Neural progenitor cell (in vitro differentiated cells): Measurements from ENCODE around the gene CRY2. TPM values are rescaled to one million over a fixed set of nuclear protein-coding genes. Genes with fewer than 3 reads are reported as not detected.

Source experiments
- DNase-seq: peaks from one replicate; pipeline ENCODE4 v3.0.0-alpha.2; 2016; ENCODE audit warnings: low spot score
- H2AFZ ChIP-seq: fragments of 200-600 bp; sonication (generic); replicated peaks from 2 replicates; pipeline ENCODE4 v1.6.1; 2016; ENCODE audit warnings: antibody characterized with exemption
- H3F3A ChIP-seq: fragments of 200-600 bp; sonication (generic); 2 replicates; pipeline ENCODE4 v1.6.1; 2016; ENCODE audit warnings: antibody characterized with exemption, low read depth
- H3K27ac ChIP-seq: fragments of 200-600 bp; sonication (generic); 2 replicates; pipeline ENCODE4 v1.5.1; 2016; ENCODE audit warnings: mild to moderate bottlenecking
- H3K27me3 ChIP-seq: fragments of 200-600 bp; sonication (generic); 2 replicates; pipeline ENCODE4 v1.6.1; 2016; ENCODE audit warnings: mild to moderate bottlenecking, moderate library complexity
- H3K36me3 ChIP-seq: fragments of 200-600 bp; sonication (generic); 2 replicates; pipeline ENCODE4 v1.5.1; 2016
- H3K4me1 ChIP-seq: fragments of 200-600 bp; sonication (generic); 2 replicates; pipeline ENCODE4 v1.6.1; 2016; ENCODE audit warnings: mixed run types
- H3K4me2 ChIP-seq: fragments of 200-600 bp; sonication (generic); 2 replicates; pipeline ENCODE4 v1.6.1; 2016
- H3K4me3 ChIP-seq: fragments of 200-600 bp; sonication (generic); 2 replicates; pipeline ENCODE4 v1.5.1; 2016
- H3K79me2 ChIP-seq: fragments of 200-600 bp; sonication (generic); 2 replicates; pipeline ENCODE4 v1.6.1; 2016; ENCODE audit warnings: low read depth
- H3K9ac ChIP-seq: fragments of 200-600 bp; sonication (generic); 2 replicates; pipeline ENCODE4 v1.6.1; 2016
- H3K9me3 ChIP-seq: fragments of 200-600 bp; sonication (generic); 2 replicates; pipeline ENCODE4 v1.5.1; 2016; ENCODE audit warnings: low read depth
- H4K20me1 ChIP-seq: fragments of 200-600 bp; sonication (generic); 2 replicates; pipeline ENCODE4 v1.6.1; 2016; ENCODE audit warnings: low read depth
- H3K27ac Mint-ChIP-seq: 3 replicates; pipeline ENCODE4 v1.8.0; 2021; ENCODE audit warnings: mixed read lengths
- H3K27me3 Mint-ChIP-seq: 2 replicates; pipeline ENCODE4 v1.8.0; 2022; ENCODE audit warnings: low read depth, mild to moderate bottlenecking, inconsistent platforms, moderate library complexity, mixed read lengths; ENCODE audit not compliant: insufficient read depth
- H3K36me3 Mint-ChIP-seq: 3 replicates; pipeline ENCODE4 v1.8.0; 2021; ENCODE audit warnings: mixed read lengths
- H3K4me1 Mint-ChIP-seq: 3 replicates; pipeline ENCODE4 v1.8.0; 2021; ENCODE audit warnings: mixed read lengths
- H3K4me3 Mint-ChIP-seq: 3 replicates; pipeline ENCODE4 v1.8.0; 2021; ENCODE audit warnings: mild to moderate bottlenecking, moderate library complexity, mixed read lengths
- H3K9me3 Mint-ChIP-seq: 3 replicates; pipeline ENCODE4 v1.8.0; 2020; ENCODE audit warnings: mixed read lengths
- EZH2 ChIP-seq: fragments of 200-600 bp; sonication (generic); IDR thresholded peaks from 2 replicates; pipeline ENCODE4 v1.6.1; 2017; ENCODE audit warnings: antibody characterized with exemption, mild to moderate bottlenecking, moderate library complexity
- EZH2phosphoT487 ChIP-seq: fragments of 200-600 bp; sonication (generic); IDR thresholded peaks from 2 replicates; pipeline ENCODE4 v1.6.1; 2017; ENCODE audit warnings: antibody characterized with exemption
- total RNA-seq: library from RNA; depleted of rRNA; stranded (reverse); fragments of >200 nt; gene quantifications from 2 replicates; pipeline ENCODE4 v1.2.3, GENCODE V29; 2015; ENCODE audit warnings: low replicate concordance
- TF ChIP-seq, protein P1 (sequence below): fragments of 200-600 bp; sonication (generic); IDR thresholded peaks from 2 replicates; pipeline ENCODE4 v1.5.1; 2017; ENCODE audit warnings: antibody characterized with exemption, mild to moderate bottlenecking

Gene CRY2
- total RNA-seq, 1 donor from 2014 or later: 15.8 TPM

DNA sequence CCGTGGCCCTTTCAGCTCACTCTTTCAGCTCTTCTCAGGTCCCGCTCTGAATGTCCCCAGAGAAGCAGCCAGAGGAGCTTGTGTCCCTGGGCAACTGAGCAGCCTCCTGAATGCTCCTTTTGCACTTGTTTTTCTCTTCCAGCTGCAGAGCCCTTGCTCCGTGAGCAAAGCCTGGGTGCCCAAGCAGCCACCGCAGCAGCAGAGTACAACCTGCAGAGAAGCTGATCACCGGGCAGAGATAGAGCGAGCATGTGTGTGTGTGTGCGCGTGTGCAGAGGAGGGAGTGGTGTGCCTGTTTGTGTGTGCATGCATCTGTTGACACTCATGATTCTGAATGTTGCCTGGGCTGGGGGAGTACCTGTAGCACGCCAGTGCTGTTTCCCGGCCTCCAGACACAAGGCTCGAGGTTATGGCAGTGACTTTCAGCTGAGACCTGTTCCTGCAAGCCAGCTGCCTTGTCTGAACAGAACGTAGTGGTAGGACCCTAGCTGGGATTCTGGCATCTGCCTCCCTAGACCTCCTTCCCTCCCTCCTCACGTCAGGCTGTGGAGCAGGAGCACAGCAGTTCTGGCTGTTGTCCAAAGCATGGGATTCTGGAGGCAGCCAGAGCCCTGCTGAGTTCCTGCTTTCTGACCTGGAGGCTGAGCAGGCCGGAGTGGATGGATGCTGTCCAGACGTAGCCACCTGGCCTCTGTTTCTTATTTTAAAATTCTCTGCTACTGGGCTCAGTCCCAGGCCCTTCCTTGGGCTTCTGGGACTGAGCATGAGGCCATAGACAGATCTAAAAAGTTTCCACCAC lies 33.7 kb downstream of the CRY2 start:
- no peak for DNase-seq
- no peak overlapping the region for H3K4me2 ChIP-seq
- TF ChIP-seq EZH2 (no peak), EZH2phosphoT487 (no peak)
- no peak overlapping the region for H3K27ac ChIP-seq
- H3K36me3 ChIP-seq: no peaks in the 10 kb centered on the region
- Mint-ChIP-seq H3K9me3 (no peaks in the 10 kb centered on the region), H3K4me1 (peaks cover 19% of the 10 kb centered on the region), H3K27ac (no peak overlapping the region), H3K36me3 (peaks cover 4% of the 10 kb centered on the region), H3K4me3 (no peak overlapping the region), H3K27me3 (peaks cover 6% of the 10 kb centered on the region)
- H3K9me3 ChIP-seq: no peaks in the 10 kb centered on the region
- no peak overlapping the region for H3K9ac ChIP-seq
- H3K4me1 ChIP-seq: peaks cover 14% of the 10 kb centered on the region
- no peak overlapping the region for H2AFZ ChIP-seq
- no peaks in the 10 kb centered on the region for H3K79me2 ChIP-seq
- H3F3A ChIP-seq: peaks cover 10% of the 10 kb centered on the region
- H3K27me3 ChIP-seq: peaks cover 2% of the 10 kb centered on the region
- no peak overlapping the region for H3K4me3 ChIP-seq
- peaks cover 22% of the 10 kb centered on the region for H4K20me1 ChIP-seq

DNA sequence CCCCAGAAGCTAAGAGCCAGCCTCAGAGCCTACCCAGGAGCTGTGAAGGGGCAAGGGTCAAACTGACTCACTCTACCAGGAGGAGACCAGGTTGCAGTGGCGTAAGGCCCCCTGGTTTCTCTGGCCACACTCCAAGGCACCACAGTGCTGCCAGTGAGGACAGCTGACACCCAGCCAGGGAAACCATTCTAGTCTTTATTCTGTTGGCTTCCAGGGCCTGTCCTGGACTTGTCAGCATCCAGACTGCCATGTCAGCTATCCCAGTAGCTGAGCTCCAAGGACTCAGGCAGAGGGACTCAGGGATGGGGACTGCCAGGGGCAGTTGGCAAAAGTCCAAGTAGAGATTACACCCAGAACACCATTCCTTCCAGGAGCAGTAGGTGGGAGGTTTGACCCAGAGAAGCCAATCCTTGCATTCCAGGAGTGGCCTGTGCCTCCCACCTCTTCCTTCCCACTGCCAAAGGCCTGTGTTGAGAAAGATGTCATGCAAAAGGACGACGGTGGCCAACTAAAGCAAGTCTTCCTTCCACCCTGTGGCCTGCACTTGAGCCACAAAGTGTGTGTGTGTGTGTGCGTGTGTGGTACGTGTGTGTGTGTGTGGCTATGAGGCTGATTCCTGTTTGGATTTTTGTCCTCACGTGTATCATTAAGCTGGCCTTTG lies 34.6 kb downstream of the CRY2 start:
- Histone ChIP-seq H3K36me3 (no peaks in the 10 kb centered on the region), H4K20me1 (peaks cover 30% of the 10 kb centered on the region), H2AFZ (no peak overlapping the region), H3K4me1 (peaks cover 9% of the 10 kb centered on the region), H3K9ac (no peak overlapping the region), H3K4me2 (no peak overlapping the region), H3K27me3 (peaks cover 11% of the 10 kb centered on the region), H3K9me3 (no peaks in the 10 kb centered on the region), H3F3A (peaks cover 12% of the 10 kb centered on the region), H3K4me3 (no peak overlapping the region), H3K27ac (no peak overlapping the region), H3K79me2 (no peaks in the 10 kb centered on the region)
- TF ChIP-seq, protein P1, sequence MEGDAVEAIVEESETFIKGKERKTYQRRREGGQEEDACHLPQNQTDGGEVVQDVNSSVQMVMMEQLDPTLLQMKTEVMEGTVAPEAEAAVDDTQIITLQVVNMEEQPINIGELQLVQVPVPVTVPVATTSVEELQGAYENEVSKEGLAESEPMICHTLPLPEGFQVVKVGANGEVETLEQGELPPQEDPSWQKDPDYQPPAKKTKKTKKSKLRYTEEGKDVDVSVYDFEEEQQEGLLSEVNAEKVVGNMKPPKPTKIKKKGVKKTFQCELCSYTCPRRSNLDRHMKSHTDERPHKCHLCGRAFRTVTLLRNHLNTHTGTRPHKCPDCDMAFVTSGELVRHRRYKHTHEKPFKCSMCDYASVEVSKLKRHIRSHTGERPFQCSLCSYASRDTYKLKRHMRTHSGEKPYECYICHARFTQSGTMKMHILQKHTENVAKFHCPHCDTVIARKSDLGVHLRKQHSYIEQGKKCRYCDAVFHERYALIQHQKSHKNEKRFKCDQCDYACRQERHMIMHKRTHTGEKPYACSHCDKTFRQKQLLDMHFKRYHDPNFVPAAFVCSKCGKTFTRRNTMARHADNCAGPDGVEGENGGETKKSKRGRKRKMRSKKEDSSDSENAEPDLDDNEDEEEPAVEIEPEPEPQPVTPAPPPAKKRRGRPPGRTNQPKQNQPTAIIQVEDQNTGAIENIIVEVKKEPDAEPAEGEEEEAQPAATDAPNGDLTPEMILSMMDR: no peak
- TF ChIP-seq EZH2 (no peak), EZH2phosphoT487 (no peak)
- Mint-ChIP-seq H3K36me3 (peaks cover 4% of the 10 kb centered on the region), H3K4me1 (peaks cover 10% of the 10 kb centered on the region), H3K9me3 (no peaks in the 10 kb centered on the region), H3K27me3 (peaks cover 6% of the 10 kb centered on the region), H3K4me3 (no peak overlapping the region), H3K27ac (no peak overlapping the region)
- DNase-seq: no peak

DNA sequence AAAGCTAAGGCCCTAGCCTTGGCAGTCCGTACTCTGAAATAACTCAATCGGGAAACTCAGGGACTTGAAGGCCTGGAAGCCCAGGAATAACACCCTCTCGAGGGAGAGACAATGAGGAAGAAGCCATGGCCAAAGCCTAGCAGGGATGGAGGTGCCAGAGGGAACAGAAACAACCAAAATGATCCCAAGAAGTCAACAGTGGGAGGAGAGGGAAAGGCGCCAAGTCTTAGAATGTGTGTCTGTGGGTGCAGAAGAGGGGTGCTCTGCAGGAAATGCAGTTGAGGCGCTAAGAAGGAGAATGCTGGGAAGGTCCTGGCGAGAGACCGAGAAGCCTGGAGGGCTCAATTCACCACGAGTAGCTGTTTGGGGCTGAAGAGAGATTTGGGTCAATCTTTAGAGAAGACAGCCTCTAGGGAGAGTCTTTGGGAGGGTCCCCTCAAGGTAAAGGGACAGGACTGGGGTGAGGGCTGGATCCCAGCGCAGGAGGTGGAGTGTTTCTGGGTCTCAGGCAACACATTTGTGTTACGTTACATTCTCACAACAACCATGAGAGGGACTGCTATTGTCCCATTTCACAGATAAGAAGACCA lies 37.4 kb downstream of the CRY2 start:
- no peak overlapping the region for H3K27ac ChIP-seq
- Mint-ChIP-seq H3K36me3 (peaks cover 4% of the 10 kb centered on the region), H3K27ac (no peak overlapping the region), H3K4me3 (peak overlapping the region; percentile 79), H3K4me1 (peaks cover 9% of the 10 kb centered on the region), H3K9me3 (no peaks in the 10 kb centered on the region), H3K27me3 (peaks cover 11% of the 10 kb centered on the region)
- DNase-seq: no peak
- H4K20me1 ChIP-seq: peaks cover 40% of the 10 kb centered on the region
- no peak overlapping the region for H3K4me2 ChIP-seq
- TF ChIP-seq EZH2 (no peak), EZH2phosphoT487 (no peak)
- TF ChIP-seq, protein P1: no peak
- H3K27me3 ChIP-seq: peaks cover 11% of the 10 kb centered on the region
- no peaks in the 10 kb centered on the region for H3K9me3 ChIP-seq
- H2AFZ ChIP-seq: no peak overlapping the region
- no peak overlapping the region for H3K4me3 ChIP-seq
- H3K4me1 ChIP-seq: peaks cover 3% of the 10 kb centered on the region
- no peaks in the 10 kb centered on the region for H3K36me3 ChIP-seq
- H3K9ac ChIP-seq: no peak overlapping the region
- H3F3A ChIP-seq: peaks cover 12% of the 10 kb centered on the region
- no peaks in the 10 kb centered on the region for H3K79me2 ChIP-seq
